LNCaP clone FGC (cell line): Measurements from ENCODE around the gene DDB1.

Experiments used
- DNase-seq: peaks from one replicate; pipeline ENCODE4 v3.0.0-alpha.2; 2011; ENCODE audit warnings: low read depth
- H3K4me3 ChIP-seq: 2 replicates; pipeline ENCODE4 v1.5.1; 2011; ENCODE audit warnings: mild to moderate bottlenecking, low read depth, low read length, control low read depth
- CTCF ChIP-seq: IDR thresholded peaks from 2 replicates; pipeline ENCODE4 v1.5.1; 2012; ENCODE audit warnings: mild to moderate bottlenecking; ENCODE audit not compliant: control insufficient read depth, insufficient read depth; ENCODE audit errors: extremely low read depth

The DDB1 gene

GRCh38 chr11:61341706-61342105 lies 8.8 kb upstream of the DDB1 start:
- H3K4me3 ChIP-seq = no peak overlapping the region
- DNase-seq = no peak
- no peak for TF ChIP-seq CTCF

GRCh38 chr11:61340979-61341378 lies 8.1 kb upstream of the DDB1 start:
- TF ChIP-seq CTCF = no peak
- H3K4me3 ChIP-seq = no peak overlapping the region
- DNase-seq = no peak

GRCh38 chr11:61339490-61339878 lies 6.6 kb upstream of the DDB1 start:
- DNase-seq = no peak
- no peak for TF ChIP-seq CTCF
- H3K4me3 ChIP-seq = no peak overlapping the region

- DNase-seq = no peak
- no peak overlapping the region for H3K4me3 ChIP-seq
- no peak for TF ChIP-seq CTCF
Observed at GRCh38 chr11:61338783-61339489, 6.0 kb upstream of the DDB1 start.

GRCh38 chr11:61337706-61338470 lies 5.0 kb upstream of the DDB1 start:
- H3K4me3 ChIP-seq = no peak overlapping the region
- no peak for DNase-seq
- TF ChIP-seq CTCF = no peak

GRCh38 chr11:61336171-61336935 lies 3.4 kb upstream of the DDB1 start:
- DNase-seq = peak; percentile 65
- TF ChIP-seq CTCF = peak; percentile 94
- H3K4me3 ChIP-seq = no peak overlapping the region
